Lower lobe of right lung (tissue), 2 donors: Measurements from ENCODE around the gene CHMP6. TPM values are rescaled to one million over a fixed set of nuclear protein-coding genes. Genes with fewer than 3 reads are reported as not detected.
A peak's percentile ranks its signal among the peaks of the same experiment; 100 is the strongest.

ENCODE experiments used
- ATAC-seq, 2 donors: fragments of 200-7000 bp; cut with Tn5 transposase; one replicate each; pipeline ENCODE4 v1.9.1; 2020 to 2022; ENCODE audit warnings: mild to moderate bottlenecking in 2 of 2, moderate library complexity in 2 of 2
- DNase-seq: peaks from one replicate; pipeline ENCODE4 v3.0.0-alpha.2; 2020
- H3K27ac ChIP-seq: fragments of 200-600 bp; one replicate; pipeline ENCODE4 v1.8.0; 2022
- H3K27me3 ChIP-seq: fragments of 200-600 bp; one replicate; pipeline ENCODE4 v1.8.0; 2022; ENCODE audit warnings: low read depth
- H3K36me3 ChIP-seq: fragments of 200-600 bp; one replicate; pipeline ENCODE4 v1.8.0; 2022; ENCODE audit warnings: mild to moderate bottlenecking
- H3K4me1 ChIP-seq: fragments of 200-600 bp; one replicate; pipeline ENCODE4 v1.8.0; 2022
- H3K4me3 ChIP-seq: fragments of 200-600 bp; one replicate; pipeline ENCODE4 v1.8.0; 2022; ENCODE audit warnings: mild to moderate bottlenecking
- H3K9me3 ChIP-seq: fragments of 200-600 bp; one replicate; pipeline ENCODE4 v1.8.0; 2022
- intact Hi-C: fragments of 100-400 bp; cut with DNase I; formaldehyde crosslinking; loops from one replicate; pipeline ENCODE4 v1.11.0; 2022
- total RNA-seq: library from RNA; stranded (reverse); fragmentation: NEBNext Ultra II Directional; extraction: Animal tissue kit (Norgen Biotek cat#: 25700); gene quantifications from one replicate; pipeline ENCODE4 v1.2.1, GENCODE V29; 2021
- TF ChIP-seq, protein P1 (sequence below): fragments of 200-600 bp; IDR thresholded peaks from one replicate; pipeline ENCODE4 v1.8.0; 2022; ENCODE audit warnings: antibody characterized with exemption, mild to moderate bottlenecking
- donor health status: DM: no; HTN: yes; CAD: no; lungs with severe emphysema.

CHMP6 gene
- total RNA-seq, 1 donor from 2014 or later = 28.8 TPM

DNA sequence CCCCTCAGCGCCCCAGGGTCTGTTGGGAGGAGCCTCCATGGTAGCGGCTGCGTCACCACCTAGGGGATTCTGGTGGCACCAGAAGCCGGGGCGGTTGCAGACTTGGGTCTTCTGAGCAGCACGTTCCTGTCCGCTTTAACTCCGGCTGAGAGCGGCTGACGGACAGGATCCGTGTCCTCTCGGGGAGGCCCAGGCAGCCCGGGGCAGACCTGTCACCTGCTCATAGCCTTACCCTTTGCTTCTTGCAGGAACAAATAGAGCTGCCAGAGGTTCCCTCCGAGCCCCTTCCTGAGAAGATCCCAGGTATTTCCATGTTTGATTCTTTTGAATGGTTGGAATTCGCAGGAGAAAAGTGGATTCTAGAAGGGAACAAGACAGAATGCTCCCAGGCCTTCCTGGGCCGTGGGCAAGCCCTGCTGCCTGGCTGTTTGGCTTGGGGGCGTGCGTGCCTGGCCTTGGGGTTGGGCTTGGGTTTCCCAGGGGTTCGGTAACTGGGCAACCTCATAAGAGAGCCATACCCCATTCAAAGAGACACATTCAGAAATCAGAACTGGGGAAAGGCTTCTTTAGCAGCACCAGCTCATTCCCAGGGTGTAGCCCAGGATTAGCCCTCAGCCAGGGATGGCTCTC, 6.6 kb downstream of the CHMP6 start:
- TF ChIP-seq, protein P1, sequence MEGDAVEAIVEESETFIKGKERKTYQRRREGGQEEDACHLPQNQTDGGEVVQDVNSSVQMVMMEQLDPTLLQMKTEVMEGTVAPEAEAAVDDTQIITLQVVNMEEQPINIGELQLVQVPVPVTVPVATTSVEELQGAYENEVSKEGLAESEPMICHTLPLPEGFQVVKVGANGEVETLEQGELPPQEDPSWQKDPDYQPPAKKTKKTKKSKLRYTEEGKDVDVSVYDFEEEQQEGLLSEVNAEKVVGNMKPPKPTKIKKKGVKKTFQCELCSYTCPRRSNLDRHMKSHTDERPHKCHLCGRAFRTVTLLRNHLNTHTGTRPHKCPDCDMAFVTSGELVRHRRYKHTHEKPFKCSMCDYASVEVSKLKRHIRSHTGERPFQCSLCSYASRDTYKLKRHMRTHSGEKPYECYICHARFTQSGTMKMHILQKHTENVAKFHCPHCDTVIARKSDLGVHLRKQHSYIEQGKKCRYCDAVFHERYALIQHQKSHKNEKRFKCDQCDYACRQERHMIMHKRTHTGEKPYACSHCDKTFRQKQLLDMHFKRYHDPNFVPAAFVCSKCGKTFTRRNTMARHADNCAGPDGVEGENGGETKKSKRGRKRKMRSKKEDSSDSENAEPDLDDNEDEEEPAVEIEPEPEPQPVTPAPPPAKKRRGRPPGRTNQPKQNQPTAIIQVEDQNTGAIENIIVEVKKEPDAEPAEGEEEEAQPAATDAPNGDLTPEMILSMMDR = no peak
- ATAC-seq (no peak), DNase-seq (no peak)
- Histone ChIP-seq H3K36me3 (peaks cover 55% of the 10 kb centered on the region), H3K27me3 (peaks cover 5% of the 10 kb centered on the region), H3K4me3 (no peak overlapping the region), H3K9me3 (no peaks in the 10 kb centered on the region), H3K27ac (no peak overlapping the region), H3K4me1 (peaks cover 19% of the 10 kb centered on the region)
- intact Hi-C loops = no loop called here

DNA sequence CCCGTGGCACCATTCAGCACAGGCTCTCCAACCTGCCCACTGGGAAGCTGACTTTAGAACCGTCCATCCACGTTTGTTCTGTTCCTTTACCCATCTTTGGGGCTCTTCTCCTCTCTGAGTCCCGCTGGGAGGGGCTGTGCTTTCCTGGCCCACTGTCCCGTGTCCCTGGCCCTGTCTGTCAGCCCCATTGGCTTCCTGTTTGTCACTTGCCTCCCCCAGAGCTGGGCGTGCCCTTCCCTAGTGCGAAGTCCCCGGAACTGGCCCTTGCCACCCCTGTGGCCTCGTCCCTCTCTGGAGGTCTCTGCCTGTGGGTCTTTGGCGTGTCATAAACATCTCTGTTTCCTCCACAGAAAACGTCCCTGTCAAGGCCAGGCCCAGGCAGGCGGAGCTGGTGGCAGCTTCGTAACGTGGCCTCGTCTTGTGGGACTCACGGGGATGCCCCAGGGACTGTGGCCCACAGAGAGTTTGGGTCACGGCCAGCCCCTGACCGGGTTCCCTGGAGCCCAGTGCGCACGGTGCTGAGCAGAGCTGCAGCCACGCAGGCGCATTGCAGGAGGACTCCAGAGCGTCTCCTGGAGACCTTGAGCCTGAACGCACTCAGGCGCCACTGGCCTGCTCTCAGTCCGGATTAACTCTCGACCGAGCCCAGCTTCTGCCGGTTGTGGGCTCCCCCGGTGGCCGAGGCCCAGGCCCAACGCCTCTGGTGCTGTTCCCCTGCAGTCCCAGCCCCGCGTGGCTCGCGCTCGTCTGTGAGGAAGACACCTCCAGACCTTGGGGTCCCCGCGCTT, 7.3 kb downstream of the CHMP6 start:
- ATAC-seq = no peak
- intact Hi-C loops = no loop called here
- no peak overlapping the region for H3K27ac ChIP-seq

DNA sequence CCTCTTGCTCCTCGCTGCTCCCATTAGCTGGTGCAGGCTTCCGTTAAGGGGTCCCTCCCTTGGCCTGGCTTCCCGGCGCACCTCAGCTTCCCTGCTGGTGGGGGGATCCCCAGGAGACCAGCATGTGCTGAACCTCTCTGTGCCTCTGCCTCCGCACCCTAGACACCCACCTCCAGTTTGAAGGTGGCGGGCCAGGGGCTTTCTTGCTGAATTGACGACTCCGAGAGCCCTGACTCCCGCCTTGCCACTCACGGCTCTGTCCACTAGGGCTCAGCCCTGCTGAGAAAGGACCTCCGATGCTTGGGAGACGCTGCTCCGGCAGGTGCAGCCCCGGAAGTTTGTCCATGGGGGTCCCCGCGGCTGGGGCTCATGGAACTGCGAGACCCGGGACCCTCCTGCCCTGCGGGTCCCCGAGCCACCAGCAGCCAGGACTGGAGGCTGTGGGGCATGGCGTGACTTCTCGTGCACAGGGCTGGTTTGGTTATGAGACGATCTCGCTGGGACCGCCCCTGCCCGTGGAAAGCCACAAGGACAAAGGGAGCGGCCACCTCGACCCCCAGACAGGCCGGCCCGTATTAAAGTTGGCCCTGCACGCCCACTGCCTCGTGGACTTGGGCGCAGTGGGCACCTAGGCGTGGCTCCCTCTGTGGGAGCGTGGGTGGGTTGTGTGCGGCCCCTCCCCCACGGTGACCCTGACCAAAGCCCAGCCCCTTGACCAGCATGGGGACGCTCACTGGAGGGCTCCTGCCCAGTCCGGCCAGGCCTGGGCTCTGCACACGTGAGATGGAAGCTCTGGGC, 8.1 kb downstream of the CHMP6 start:
- Histone ChIP-seq H3K4me1 (peaks cover 20% of the 10 kb centered on the region), H3K27ac (no peak overlapping the region), H3K4me3 (no peak overlapping the region), H3K9me3 (no peaks in the 10 kb centered on the region), H3K27me3 (peaks cover 20% of the 10 kb centered on the region), H3K36me3 (peaks cover 55% of the 10 kb centered on the region)
- intact Hi-C loops = no loop called here
- TF ChIP-seq, protein P1 = no peak
- peak; percentile 45 for DNase-seq
- no peak for ATAC-seq

More for the DNA sequence above, 7.3 kb downstream of the CHMP6 start:
- TF ChIP-seq, protein P1 = no peak
- H3K4me1 ChIP-seq = peaks cover 16% of the 10 kb centered on the region
- H3K36me3 ChIP-seq = peaks cover 55% of the 10 kb centered on the region
- DNase-seq = peak; percentile 45
- no peak overlapping the region for H3K4me3 ChIP-seq
- H3K27me3 ChIP-seq = peaks cover 12% of the 10 kb centered on the region
- no peaks in the 10 kb centered on the region for H3K9me3 ChIP-seq

DNA sequence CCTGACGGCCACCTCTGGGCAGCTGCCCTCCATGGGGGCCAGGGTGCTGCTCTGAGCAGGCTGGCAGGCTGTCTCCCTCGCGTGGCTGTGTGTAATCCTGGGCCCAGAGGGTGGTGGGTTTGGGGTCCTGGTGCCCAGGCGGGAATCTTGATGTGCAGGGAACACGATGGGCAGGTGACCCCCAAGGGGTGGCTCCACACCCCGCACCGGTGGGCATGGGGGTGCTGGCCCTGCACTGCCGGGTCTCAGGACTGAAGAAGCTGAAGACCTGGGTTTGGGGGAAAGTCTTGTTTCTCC, 8.6 kb downstream of the CHMP6 start:
- H3K4me1 ChIP-seq = peaks cover 21% of the 10 kb centered on the region
- intact Hi-C loops = no loop called here
- TF ChIP-seq, protein P1 = no peak
- ATAC-seq = no peak
- no peak for DNase-seq
- peaks cover 25% of the 10 kb centered on the region for H3K27me3 ChIP-seq
- H3K36me3 ChIP-seq = peaks cover 50% of the 10 kb centered on the region
- H3K9me3 ChIP-seq = no peaks in the 10 kb centered on the region
- no peak overlapping the region for H3K4me3 ChIP-seq
- H3K27ac ChIP-seq = no peak overlapping the region

DNA sequence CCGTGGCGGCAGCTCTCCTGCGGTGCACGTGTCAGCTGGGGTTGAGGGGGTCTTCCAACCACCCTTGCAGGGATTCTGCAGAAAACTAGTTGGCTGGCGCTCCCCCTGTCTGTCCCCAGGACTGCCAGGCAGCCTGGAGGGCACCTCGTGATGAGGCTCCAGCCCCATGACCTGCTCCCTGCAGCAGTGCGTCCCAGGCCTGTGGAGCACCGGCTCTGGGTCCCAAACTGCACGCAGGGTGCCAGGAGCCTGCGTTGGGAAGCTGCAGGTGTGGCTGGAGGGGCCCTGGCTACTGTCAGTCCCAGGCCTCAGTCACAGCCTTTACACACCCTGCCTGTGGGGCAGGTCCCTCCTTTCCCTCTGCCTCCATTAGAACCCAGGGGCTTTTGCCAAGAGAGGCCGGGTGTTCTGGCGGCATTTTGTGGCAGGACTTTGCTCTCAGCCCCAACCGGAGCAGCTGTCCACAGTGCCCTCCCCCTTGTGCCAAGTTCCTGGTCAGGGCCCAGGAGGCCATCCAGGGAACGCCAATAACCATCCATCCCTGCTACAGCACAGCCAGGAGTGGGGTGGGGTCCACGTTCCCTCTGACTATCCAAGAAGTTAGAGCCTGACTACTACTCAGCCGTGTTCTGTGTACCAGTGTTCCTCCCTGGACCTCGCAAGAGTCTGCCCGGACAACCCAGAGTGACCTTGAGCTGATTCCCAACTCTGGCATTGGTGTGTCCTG, 9.2 kb downstream of the CHMP6 start:
- H3K4me1 ChIP-seq = peaks cover 21% of the 10 kb centered on the region
- no peak overlapping the region for H3K27ac ChIP-seq
- H3K27me3 ChIP-seq = peaks cover 30% of the 10 kb centered on the region
- intact Hi-C loops = no loop called here
- ATAC-seq (no peak), DNase-seq (no peak)
- peaks cover 45% of the 10 kb centered on the region for H3K36me3 ChIP-seq
- H3K9me3 ChIP-seq = no peaks in the 10 kb centered on the region
- TF ChIP-seq, protein P1 = no peak
- H3K4me3 ChIP-seq = no peak overlapping the region
